Activated CD4-positive, alpha-beta T cell treated with anti-CD3 and anti-CD28 coated beads, Interleukin-10, Interleukin-2, amounts not matched to agents 100 ng/mL and 50 ng/mL, durations not matched to agents 16 hours and 8 hours (primary cell): ENCODE results near the gene CLEC19A.
"Not testable (repeated sequence)": the region's sequence is repeated elsewhere in the genome, so short reads cannot be mapped to it uniquely, and the experiment has no call there.

Source experiments
- DNase-seq: peaks from one replicate; pipeline ENCODE4 v3.0.0-alpha.2; 2020

The CLEC19A gene

GRCh38 chr16:19287241-19287640, 1.7 kb downstream of the CLEC19A start:
- no peak for DNase-seq

- DNase-seq = no peak
Measured at GRCh38 chr16:19288872-19289799, 3.6 kb downstream of the CLEC19A start.

- DNase-seq = no peak
Measured at GRCh38 chr16:19289811-19290485, 4.4 kb downstream of the CLEC19A start.

- no peak for DNase-seq
Measured at GRCh38 chr16:19290860-19291259, 5.3 kb downstream of the CLEC19A start.

- peak; percentile 16 for DNase-seq
Measured at GRCh38 chr16:19291475-19291874, 5.9 kb downstream of the CLEC19A start.

GRCh38 chr16:19292186-19292585, 6.7 kb downstream of the CLEC19A start:
- DNase-seq = no peak

GRCh38 chr16:19294156-19294649, 8.7 kb downstream of the CLEC19A start:
- DNase-seq = peak; percentile 45

GRCh38 chr16:19295393-19295792, 9.9 kb downstream of the CLEC19A start:
- DNase-seq = peak; percentile 11

GRCh38 chr16:19297454-19297853, 11.9 kb downstream of the CLEC19A start:
- DNase-seq = no peak

GRCh38 chr16:19299565-19299964, 14.0 kb downstream of the CLEC19A start:
- no peak for DNase-seq

- DNase-seq = no peak
Measured at GRCh38 chr16:19301931-19302330, 16.4 kb downstream of the CLEC19A start.

- no peak for DNase-seq
Measured at GRCh38 chr16:19304750-19305149, 19.2 kb downstream of the CLEC19A start.

- no peak for DNase-seq
Measured at GRCh38 chr16:19305443-19305842, 19.9 kb downstream of the CLEC19A start.

GRCh38 chr16:19307587-19308241, 22.2 kb downstream of the CLEC19A start:
- DNase-seq = no peak

- DNase-seq = no peak
Measured at GRCh38 chr16:19308392-19308791, 22.9 kb downstream of the CLEC19A start.

GRCh38 chr16:19309178-19309577, 23.6 kb downstream of the CLEC19A start:
- DNase-seq = no peak

- DNase-seq = no peak
Measured at GRCh38 chr16:19314718-19315425, 29.3 kb downstream of the CLEC19A start.

- no peak for DNase-seq
Measured at GRCh38 chr16:19315889-19316433, 30.4 kb downstream of the CLEC19A start.

GRCh38 chr16:19316846-19317245, 31.3 kb downstream of the CLEC19A start:
- DNase-seq = no peak

GRCh38 chr16:19321186-19321585, 35.7 kb downstream of the CLEC19A start:
- not testable (repeated sequence) for DNase-seq

GRCh38 chr16:19323596-19323995, 38.1 kb downstream of the CLEC19A start:
- DNase-seq = no peak

GRCh38 chr16:19328364-19328763, 42.8 kb downstream of the CLEC19A start:
- no peak for DNase-seq
